ENCODE measurements around the gene MYRF. TPM values are rescaled to one million over a fixed set of nuclear protein-coding genes. Genes with fewer than 3 reads are reported as not detected.

The MYRF gene
- total RNA-seq, 1 donor from 2014 or later = 0.33 TPM

DNA sequence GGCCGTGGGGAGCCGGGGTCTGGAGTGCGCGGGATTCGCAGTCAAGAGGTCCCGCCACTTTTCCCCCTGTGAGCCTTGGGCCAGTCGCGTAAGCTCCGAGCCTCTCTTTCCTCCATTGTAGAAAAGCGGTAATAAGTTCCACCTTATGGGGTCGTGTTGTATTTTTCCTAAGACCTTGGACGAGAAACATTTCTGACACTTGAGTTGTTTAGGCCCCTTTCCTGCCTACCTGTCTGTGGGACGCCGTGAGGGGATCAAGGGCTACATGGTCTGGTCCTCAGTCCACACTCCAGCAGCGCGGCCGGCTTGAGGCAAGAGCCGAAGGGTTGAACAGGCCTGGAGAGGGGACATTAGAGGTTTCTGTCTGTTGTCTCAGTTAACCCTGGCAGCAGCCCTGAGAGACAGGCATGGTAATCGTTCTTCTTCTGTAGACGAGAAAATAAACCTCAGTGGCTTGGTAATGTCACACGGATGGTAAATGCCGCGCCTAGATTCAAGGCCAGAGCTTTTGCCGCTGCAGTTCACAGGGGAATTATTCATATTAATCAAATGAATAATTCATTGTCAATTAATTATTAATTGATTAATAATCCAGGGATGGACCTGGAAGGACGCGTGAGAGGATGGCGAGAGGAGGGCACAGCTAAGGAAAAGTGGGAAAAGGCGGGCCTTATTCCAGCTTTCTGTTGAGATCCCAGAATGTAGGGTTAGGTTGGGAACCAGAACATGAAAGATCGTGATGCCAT is 40.8 kb downstream of the MYRF start:
- DNase-seq (ENCODE audit: low read depth, low spot score) = no peak

DNA sequence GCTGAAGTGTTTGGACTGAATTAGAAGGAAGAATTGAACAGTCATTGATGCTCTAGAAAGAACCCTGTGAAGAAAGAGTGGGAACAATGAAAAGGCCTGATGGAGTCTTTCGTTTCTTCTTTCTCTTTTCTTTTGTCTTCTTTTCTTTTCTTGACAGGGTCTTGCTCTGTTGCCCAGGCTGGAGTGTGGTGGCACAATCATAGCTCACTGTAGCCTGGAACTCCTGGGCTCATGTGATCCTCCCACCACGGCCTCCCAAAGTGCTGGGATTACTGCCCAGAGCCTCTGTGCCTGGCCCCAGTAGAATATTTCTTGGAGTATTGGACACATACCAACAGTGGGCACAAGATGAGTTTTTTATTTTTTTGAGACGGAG is 41.4 kb downstream of the MYRF start:
- DNase-seq (ENCODE audit: low read depth, low spot score) = no peak

DNA sequence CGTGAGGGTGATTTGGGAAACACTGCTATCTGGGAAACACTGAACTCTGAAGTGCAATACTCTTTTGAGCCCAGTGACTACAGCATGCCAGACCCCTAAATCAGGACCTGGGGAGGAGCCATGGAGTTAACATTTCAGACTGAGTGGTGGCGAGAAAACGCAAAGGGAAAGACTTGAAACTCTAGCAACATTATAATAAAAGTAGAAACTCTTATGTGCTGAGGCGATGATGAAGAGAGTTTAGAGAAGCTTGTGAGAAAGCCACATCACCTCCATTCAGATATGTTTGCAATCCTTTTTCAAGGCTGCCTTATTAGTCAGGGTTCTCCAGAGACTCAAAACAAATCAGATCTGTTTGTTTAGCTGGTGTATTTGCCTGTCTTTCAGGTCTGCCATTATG is 42.1 kb downstream of the MYRF start:
- DNase-seq (ENCODE audit: low read depth, low spot score) = no peak

DNA sequence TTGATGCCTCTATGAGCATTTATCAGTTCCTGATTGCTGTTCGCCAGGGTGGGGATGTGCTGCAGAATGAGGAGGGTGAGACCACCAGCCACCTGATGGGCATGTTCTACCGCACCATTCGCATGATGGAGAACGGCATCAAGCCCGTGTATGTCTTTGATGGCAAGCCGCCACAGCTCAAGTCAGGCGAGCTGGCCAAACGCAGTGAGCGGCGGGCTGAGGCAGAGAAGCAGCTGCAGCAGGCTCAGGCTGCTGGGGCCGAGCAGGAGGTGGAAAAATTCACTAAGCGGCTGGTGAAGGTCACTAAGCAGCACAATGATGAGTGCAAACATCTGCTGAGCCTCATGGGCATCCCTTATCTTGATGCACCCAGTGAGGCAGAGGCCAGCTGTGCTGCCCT is 43.0 kb downstream of the MYRF start:
- DNase-seq (ENCODE audit: low read depth, low spot score) = no peak

DNA sequence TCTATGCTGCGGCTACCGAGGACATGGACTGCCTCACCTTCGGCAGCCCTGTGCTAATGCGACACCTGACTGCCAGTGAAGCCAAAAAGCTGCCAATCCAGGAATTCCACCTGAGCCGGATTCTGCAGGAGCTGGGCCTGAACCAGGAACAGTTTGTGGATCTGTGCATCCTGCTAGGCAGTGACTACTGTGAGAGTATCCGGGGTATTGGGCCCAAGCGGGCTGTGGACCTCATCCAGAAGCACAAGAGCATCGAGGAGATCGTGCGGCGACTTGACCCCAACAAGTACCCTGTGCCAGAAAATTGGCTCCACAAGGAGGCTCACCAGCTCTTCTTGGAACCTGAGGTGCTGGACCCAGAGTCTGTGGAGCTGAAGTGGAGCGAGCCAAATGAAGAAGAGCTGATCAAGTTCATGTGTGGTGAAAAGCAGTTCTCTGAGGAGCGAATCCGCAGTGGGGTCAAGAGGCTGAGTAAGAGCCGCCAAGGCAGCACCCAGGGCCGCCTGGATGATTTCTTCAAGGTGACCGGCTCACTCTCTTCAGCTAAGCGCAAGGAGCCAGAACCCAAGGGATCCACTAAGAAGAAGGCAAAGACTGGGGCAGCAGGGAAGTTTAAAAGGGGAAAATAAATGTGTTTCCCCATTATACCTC is 43.6 kb downstream of the MYRF start:
- DNase-seq (ENCODE audit: low read depth, low spot score) = no peak

DNA sequence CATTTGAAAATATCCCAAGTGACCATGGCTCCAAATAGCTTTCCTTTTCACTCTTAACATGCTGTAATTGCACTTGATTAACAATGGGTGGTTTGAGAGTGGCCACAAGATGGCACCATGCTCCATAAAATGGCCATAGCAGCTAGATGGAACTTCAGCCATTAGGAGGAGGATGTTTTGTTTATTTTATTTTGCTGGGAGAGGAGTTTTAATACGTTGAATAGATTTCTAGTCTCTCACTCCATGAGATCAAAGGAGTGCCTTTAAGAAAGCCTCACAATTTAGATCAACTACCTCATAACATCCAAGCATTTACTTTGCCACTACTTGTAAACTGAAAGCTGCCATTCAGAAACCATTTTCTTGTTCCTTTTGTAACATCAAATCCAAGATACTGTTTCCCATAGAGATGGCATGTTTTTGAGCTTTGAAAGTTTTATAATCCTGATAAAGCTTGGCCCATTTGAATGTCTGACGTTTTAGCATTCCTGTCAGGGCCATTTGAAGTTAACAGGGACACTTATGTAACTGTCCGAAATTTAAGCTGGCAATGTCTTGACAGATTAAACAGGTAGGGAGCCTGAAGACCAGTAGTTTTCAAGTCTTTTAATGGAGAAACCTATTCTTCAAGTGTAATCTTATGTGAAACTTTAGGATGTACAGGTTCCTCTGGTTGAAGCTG is 45.0 kb downstream of the MYRF start:
- peak; percentile 67 for DNase-seq (ENCODE audit: low read depth, low spot score)

DNA sequence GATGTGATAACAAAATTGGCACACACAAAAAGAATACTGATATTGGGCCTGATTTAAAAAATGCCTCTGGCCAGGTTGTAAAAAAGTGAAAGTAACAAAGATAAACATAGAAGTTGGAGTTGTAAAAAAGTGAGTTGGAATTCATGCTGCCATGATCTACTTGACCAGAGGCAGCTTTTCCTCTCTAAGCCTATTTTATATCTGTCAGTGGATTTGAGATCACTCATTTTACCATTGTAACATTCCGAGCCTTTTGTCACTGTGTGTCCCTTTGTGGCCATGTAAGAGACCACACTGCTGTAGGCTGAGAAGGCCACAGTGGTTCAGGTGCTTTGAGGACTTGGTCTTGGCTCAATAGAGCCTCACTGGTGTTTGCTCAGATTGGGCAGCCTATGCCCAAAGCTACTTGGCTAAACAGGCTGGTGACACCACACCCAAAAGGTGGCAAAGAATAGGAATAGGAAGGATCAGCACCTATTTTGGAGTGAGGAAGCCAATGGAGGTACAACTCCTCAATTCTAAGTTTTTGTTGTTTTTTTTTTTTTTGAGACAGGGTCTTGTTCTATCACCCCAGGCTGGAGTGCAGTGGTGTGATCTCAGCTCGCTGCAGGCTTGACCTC is 47.3 kb downstream of the MYRF start:
- no peak for DNase-seq (ENCODE audit: low read depth, low spot score)

DNA sequence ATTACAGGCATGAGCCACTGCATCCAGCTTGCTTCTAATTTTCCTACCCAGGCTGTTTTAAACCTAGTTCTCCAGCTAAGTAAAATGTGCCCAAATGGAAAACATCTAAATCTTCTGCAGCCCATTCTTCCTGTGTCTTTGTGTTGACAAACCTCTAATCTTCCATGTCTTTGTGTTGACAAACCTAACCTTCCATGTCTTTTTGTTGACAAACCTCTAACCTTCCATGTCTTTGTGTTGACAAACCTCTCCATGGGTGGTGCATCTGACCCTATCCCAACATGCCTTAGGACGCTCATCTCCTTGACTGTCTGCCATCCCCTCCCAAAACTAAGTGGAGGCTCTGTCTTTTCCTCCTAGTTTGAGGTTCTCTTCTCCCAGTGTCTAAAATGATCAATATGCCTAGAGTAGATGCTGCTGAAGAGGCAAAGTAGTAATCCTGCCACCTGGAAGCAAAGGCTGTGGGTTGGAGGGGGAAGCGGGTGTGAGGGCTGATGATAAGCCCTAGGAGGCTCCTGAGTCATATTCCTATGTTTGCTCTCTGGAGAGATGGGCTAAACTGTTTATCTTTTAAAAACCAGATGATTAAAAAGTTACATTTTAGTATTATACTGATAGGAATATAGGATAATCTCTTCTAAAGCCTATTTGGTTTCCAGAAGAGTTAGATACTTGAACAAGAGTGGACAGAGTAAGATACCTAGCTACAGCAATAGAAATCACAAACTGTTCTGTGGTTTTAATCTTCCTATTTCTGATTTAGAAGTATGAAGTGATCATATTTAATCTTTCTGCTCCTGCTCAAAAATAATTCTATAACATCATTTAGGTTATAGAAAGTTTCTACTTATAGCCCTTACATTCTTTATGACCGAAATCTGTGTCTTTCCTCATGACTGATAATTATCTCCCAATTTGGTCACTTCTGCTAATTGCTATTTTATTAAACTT is 48.2 kb downstream of the MYRF start:
- DNase-seq (ENCODE audit: low read depth, low spot score) = no peak

DNA sequence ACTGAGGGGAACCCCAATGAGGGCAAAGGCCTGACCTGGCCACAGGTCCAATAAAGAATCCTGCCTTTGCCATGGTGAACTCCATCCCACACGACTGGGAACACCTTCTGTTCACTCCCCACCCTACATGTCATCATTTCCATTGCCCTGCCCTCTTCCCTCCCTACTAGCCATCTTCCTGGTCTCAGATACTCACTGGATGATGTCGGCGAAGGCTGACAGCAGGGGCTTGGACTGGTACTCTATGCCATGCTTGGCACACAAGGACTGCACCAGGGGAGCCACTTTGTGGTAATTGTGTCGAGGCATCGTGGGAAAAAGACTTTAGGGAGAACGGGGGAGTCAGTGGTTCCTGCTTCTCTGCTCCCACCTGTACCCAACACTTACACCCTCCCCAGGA is 50.2 kb downstream of the MYRF start:
- DNase-seq (ENCODE audit: low read depth, low spot score) = no peak

DNA sequence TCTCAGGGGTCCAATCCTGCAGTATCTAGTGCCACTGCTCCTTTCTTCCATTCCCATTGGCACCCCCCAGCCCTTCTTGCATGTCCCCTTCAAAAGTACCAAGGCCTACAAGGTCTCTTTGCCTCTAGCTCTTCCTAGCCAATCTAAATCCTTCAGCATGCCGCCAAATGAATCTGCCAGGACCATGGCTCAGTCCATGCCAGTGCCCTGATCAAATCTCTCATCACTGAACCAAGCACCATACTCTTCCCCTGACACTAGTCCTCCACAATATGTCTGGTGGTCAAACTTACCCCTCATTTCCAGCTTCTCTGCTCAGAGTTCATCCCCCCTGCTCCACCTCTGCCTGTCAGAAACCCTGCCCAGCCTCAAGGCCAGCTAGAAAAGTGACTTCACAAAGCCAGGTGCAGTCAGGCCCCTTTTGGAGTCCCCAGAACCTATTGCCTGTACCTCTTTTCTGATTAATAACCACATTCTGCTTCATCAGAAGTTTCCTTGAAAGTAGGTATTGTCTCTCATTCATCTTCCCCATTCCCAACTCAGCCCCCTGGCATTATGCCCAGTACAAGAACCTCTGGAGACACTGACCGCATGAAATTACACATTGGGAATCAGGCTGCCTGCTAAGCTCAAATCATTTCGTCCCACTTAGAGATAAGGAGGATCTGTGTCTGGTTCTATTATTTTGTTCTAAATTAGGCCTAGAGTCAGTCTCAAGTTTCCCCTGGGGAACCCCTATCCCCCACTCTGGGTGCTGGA is 51.6 kb downstream of the MYRF start:
- no peak for DNase-seq (ENCODE audit: low read depth, low spot score)

DNA sequence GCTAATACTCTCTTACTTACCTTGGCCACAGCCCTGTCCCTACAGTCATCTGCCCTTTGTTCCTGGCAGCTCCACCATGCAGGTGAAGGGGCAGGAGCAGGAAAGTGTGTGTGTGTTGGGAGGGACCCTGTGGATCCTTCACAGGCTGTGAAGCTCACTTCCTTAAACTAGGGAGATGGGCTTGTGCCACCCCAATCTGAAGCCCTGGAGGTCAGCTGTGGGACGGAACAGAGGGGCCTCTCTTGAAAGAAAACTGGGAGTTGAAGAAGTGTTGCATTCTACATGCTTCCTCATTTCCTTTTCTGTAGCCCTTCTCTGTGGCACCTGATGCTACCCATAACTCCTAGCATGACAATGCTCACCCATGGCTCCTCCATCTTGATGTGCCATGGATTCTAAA is 52.7 kb downstream of the MYRF start:
- no peak for DNase-seq (ENCODE audit: low read depth, low spot score)

DNA sequence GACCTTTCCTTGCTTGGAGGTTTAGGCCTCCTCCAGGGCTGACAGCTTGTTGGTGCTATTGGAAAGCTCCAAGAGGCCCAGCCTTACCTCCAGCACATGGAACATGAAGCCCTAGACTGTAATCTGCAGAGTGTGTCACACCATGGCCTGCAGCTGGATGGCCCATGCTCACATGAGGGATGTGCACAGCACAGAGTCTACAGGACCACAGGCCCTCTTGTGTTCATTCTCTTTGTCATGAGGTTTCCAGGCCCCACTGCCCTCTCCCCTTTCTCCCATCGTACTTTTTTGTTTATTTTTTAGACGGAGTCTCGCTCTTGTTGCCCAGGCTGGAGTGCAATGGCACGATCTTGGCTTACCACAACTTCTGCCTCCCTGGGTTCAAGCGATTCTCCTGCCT is 54.3 kb downstream of the MYRF start:
- DNase-seq (ENCODE audit: low read depth, low spot score) = no peak

DNA sequence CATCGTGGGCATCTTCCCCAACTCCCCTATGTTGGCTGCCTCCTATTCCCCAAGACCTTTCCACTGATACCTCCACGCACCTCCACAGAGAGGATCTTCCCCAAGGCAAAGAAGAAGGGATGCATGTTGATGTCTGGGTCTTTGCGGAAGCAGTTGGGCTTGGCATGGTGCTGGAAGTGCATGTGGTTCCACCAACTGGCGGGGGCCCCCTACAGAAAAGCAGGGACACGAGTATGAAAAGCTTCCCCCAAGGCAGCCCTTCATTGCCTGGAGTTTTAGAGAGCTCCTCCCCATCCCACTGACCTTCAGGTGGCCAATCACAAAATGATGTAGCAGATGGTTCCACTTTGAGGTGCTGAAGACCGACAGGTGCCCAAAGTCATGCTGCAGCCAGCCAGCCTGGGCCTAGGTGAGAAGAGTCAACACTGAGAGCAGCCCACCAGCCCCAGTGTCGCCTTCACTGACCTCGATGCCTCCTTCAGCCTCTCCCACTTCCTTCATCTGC is 58.3 kb downstream of the MYRF start:
- DNase-seq (ENCODE audit: low read depth, low spot score) = no peak

DNA sequence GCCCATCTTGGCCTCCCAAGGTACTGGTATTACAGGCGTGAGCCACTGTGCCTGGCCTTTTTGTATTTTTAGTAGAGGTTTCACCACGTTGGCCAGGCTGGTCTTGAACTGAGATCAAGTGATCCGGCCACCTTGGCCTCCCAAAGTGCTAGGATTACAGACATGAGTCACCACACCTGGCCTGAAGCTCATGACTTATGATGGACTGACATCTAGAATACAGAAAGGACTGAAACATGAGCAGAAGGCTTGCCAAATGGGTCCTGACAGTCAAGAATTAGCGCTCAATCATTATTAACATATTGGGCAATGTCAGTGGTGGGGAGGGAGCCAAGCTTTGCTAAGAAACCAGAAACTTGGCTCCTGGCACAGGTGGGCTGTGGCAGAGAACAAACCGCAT is 59.4 kb downstream of the MYRF start:
- no peak for DNase-seq (ENCODE audit: low read depth, low spot score)

DNA sequence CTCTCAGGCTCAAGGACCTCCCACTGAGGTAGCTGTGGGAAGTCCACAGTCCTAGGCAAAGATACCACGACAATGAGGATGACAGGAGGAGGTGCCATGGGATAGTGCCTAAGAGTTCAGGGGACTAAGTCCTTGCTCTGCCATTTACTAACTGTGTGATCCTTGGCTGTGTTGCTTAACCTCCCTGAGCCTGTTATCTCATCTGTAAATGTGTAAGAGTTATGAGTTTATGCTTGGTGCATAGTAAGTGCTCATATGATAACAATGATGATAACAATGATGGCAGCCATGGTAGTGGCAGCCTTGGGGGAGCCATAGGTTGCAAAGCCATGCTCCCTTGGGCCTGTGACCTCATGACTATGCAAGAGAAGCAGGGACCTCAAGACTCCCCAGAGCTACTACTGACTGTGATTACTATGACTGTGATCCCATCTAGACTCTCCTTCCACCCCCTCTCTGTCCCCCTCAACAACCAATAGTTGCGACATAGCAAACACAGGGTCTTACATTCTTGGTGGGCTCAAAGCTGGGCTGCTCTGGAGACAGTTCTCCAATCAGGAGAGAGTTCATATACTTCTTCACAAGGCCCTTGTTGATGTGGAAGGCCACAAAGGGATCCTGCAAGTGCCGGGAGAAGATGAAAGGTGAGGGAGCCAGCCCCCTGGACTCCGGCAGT is 60.4 kb downstream of the MYRF start:
- no peak for DNase-seq (ENCODE audit: low read depth, low spot score)

DNA sequence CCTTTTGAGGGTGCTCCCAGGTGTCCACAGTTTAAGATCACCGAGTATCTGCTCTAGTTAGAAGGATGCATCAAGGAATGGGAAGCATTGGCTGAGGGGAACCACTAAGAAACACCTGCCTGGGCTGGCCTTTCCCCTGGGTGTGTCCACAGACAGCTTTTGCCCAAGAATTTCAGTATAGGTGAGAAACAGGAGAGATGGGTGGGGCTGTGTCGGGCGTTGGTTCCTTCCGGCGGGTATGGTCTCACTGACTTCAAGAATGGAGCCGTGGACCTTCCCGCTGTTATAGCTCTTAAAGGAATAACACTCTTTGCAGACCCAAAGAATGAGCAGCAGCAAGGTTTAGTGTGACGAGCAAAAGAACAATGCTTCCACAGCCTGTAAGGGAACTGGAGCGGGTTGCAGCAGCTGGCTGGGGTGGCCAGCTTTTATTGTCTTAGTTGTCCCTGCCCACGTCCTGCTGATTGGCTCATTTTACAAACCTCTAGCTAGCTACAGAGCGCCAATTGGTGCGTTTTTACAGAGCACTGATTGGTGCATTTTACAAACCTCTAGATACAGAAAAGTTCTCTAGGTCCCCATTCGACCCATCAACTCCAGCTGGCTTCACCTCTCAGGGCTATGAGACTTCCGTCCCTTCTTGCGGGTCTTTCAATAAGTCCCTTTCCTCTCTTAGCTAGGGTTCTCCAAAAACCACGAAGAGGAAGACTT is 62.0 kb downstream of the MYRF start:
- DNase-seq (ENCODE audit: low read depth, low spot score) = no peak

DNA sequence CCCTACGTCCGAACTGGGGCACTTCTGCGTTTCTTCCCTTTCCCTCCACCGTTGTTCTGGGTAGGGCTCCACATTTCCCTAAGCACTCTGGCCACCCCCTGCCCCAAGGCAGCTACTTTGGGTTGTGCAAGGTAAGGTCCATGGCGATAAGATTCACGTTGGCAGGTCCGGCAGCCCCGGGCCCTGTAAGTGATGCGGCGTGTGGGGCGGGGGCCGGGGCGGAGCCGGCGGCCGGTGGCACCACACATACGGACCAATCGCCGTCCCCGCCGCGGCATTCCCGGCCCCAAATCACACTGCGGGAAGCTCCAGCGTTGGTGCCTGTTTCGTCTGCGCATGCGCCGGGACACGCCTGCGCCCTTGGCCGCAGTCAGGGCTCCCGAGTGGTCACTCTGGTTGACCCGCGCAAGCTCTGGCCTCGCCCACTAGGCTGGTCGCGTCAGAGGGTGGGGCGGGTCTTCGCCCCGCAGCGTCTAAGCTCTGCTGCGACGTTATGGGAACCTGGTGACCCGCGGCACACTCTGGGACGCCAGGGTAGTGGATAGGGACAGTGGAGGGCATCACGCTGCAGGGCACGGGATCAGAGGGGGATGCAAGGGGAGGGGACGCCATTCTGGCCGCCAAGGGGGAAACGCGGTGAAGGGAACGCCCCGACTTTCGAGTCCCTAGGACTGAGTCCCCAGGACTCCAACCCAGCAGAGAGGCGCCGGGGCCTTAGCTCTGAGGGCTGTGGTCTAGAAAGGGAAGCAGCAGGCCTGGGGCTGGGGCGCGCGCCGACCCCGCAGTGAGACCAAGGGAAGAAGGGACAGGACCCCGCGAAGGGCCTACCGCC is 62.7 kb downstream of the MYRF start:
- peak; percentile 86 for DNase-seq (ENCODE audit: low read depth, low spot score)

All from pulmonary artery endothelial cell (primary cell).